ENCODE measurements around the gene PRRG2. TPM values are rescaled to one million over a fixed set of nuclear protein-coding genes. Genes with fewer than 3 reads are reported as not detected.

The PRRG2 gene
- total RNA-seq, result 1 to 10 TPM; 2.6 to 4.9 TPM

GRCh38 chr19:49581007-49581508, at the start of gene PRRG2:
Gene PRRG2, plus strand, starts transcription at chr19:49581316. Its CDS starts 1,904 bp downstream, at chr19:49583220.
- TF ChIP-seq, protein P1, sequence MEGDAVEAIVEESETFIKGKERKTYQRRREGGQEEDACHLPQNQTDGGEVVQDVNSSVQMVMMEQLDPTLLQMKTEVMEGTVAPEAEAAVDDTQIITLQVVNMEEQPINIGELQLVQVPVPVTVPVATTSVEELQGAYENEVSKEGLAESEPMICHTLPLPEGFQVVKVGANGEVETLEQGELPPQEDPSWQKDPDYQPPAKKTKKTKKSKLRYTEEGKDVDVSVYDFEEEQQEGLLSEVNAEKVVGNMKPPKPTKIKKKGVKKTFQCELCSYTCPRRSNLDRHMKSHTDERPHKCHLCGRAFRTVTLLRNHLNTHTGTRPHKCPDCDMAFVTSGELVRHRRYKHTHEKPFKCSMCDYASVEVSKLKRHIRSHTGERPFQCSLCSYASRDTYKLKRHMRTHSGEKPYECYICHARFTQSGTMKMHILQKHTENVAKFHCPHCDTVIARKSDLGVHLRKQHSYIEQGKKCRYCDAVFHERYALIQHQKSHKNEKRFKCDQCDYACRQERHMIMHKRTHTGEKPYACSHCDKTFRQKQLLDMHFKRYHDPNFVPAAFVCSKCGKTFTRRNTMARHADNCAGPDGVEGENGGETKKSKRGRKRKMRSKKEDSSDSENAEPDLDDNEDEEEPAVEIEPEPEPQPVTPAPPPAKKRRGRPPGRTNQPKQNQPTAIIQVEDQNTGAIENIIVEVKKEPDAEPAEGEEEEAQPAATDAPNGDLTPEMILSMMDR (IDR thresholded peaks at IDR 0.05), result no peak
- TF ChIP-seq POLR2A (IDR thresholded peaks at IDR 0.05), result peak in 2 of 3 donors; percentile 14 to 15
- 12 to 18% methylated on average over 15 of the region's 15 CpGs for WGBS, 2 donors
- Histone ChIP-seq H3K27me3 (no peaks in the 10 kb centered on the region), H3K4me1 (peaks cover 18% of the 10 kb centered on the region), H3K4me3 (peak within 1 kb of the TSS; percentile 35 to 58), H3K27ac (peak within 1 kb of the TSS; percentile 29 to 74 (median 58)), H3K9me3 (no peaks in the 10 kb centered on the region), H3K36me3 (replicated peaks in 1 of 2; ENCODE audit: insufficient read depth in 1 of 2, low read depth in 2 of 2) (no peaks in the 10 kb centered on the region)
- intact Hi-C loops (cut with DNase I), result no loop called here
- ATAC-seq, result peak; percentile 77
- DNase-seq, result peak; percentile 70 to 85 (median 80)

- peak; percentile 94 for ATAC-seq
- Histone ChIP-seq H3K4me3 (peak overlapping the region; percentile 11 to 58), H3K4me1 (peaks cover 15% of the 10 kb centered on the region), H3K27ac (no peak overlapping the region), H3K27me3 (no peaks in the 10 kb centered on the region), H3K9me3 (no peaks in the 10 kb centered on the region), H3K36me3 (replicated peaks in 1 of 2; ENCODE audit: insufficient read depth in 1 of 2, low read depth in 2 of 2) (no peaks in the 10 kb centered on the region)
- WGBS, 2 donors, result 3 to 7% methylated on average over 17 to 63 of the region's 87 CpGs
- DNase-seq, result peak; percentile 77 to 86 (median 79)
- intact Hi-C loops (cut with DNase I), result no loop called here
- TF ChIP-seq POLR2A (IDR thresholded peaks at IDR 0.05), result no peak
- TF ChIP-seq, protein P1 (IDR thresholded peaks at IDR 0.05), result peak in 6 of 7 experiments; percentile 14 to 58 (median 26)
These were observed 47.3 kb upstream of the PRRG2 start for GRCh38 chr19:49533551-49534488.

DNA sequence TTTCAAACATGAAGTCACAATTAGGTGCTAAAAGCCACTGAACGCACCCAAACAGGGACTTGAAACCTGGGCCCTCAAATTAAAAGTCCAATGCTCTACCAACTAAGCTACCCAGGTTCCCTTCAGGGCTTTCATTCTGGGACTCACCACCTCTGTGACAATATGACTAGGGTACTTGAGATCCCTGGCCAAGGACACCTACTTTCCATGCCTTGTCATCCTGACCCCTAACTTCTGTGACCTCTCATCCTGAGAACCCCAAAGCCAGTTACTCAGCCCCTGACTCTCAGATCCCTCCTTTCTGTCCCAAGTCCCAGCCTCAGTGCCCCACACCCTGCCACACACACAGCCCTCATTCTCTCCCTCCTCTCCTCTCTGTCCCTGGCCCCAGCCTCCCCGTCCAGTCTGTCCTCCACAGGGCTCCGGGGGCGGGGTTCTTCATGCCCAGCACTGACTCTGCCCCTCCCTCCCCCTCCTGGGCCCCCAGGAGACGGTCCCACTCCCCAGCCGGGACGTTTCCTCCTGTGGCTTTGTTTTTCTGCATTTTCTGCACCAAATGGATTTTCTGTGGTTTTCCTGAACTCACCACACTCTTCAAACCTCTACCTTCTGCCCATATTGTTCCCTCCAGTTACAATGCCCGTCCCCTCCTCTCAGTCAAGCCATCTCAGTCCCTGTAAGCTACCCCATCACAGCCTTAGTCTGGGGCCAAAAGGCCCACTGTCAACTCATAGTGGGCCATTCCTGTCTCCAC, 46.3 kb upstream of the PRRG2 start:
- Histone ChIP-seq H3K36me3 (replicated peaks in 1 of 2; ENCODE audit: insufficient read depth in 1 of 2, low read depth in 2 of 2) (no peaks in the 10 kb centered on the region), H3K9me3 (no peaks in the 10 kb centered on the region), H3K27ac (no peak overlapping the region), H3K4me1 (peaks cover 15% of the 10 kb centered on the region), H3K4me3 (no peak overlapping the region), H3K27me3 (no peaks in the 10 kb centered on the region)
- ATAC-seq, result no peak
- WGBS, 2 donors, result 68 to 80% methylated on average over 8 of the region's 8 CpGs
- TF ChIP-seq, protein P1 (IDR thresholded peaks at IDR 0.05), result no peak
- TF ChIP-seq POLR2A (IDR thresholded peaks at IDR 0.05), result no peak
- no peak for DNase-seq
- intact Hi-C loops (cut with DNase I), result no loop called here

DNA sequence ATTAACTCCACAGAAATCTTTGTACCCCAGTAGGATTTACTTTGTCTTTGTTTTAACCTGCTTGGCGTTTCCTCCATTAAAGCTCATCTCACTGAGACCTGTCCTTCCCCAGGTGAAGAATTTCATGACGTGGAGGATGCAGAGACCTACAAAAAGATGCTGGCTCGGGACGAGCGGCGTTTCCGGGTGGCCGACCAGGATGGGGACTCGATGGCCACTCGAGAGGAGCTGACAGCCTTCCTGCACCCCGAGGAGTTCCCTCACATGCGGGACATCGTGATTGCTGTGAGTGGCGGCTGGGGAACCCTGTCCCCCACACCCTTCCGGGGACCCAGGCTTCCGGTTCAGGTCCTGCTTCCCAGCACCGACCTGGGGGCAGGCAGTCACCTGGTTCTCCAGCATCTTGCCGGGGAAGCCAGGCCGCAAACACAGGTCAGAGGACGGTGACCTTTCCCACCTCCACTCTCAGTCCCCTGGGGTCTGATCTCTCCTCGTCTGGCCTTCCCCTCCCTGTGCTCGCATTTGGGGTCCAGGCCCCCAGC, 44.1 kb upstream of the PRRG2 start:
- intact Hi-C loops (cut with DNase I), result no loop called here
- Histone ChIP-seq H3K27ac (no peak overlapping the region), H3K4me3 (no peak overlapping the region), H3K27me3 (no peaks in the 10 kb centered on the region), H3K36me3 (replicated peaks in 1 of 2; ENCODE audit: insufficient read depth in 1 of 2, low read depth in 2 of 2) (no peaks in the 10 kb centered on the region), H3K9me3 (no peaks in the 10 kb centered on the region), H3K4me1 (peaks cover 15% of the 10 kb centered on the region)
- DNase-seq, result no peak
- WGBS, 2 donors, result 87 to 90% methylated on average over 12 to 14 of the region's 22 CpGs
- TF ChIP-seq, protein P1 (IDR thresholded peaks at IDR 0.05), result no peak
- TF ChIP-seq POLR2A (IDR thresholded peaks at IDR 0.05), result no peak
- ATAC-seq, result no peak

Measured in body of pancreas (tissue), 4 donors.